Ovary (tissue), 9 donors: ENCODE measurements around the gene KRTAP5-6. TPM values are rescaled to one million over a fixed set of nuclear protein-coding genes. Genes with fewer than 3 reads are reported as not detected.
"Not testable (repeated sequence)": the region's sequence is repeated elsewhere in the genome, so short reads cannot be mapped to it uniquely, and the experiment has no call there.

Source experiments
- DNase-seq, 5 donors: peaks; one replicate each; pipeline ENCODE4 v3.0.0-alpha.2; 2019 to 2020
- H3K27ac ChIP-seq, 2 donors: fragments of 200-600 bp; one replicate each; pipeline versions ENCODE4 v1.5.1 to v1.8.0; 2019 to 2022
- H3K27me3 ChIP-seq: fragments of 200-600 bp; one replicate; pipeline ENCODE4 v1.8.0; 2022
- H3K36me3 ChIP-seq: fragments of 200-600 bp; sonication (generic); one replicate; pipeline ENCODE4 v1.5.1; 2019
- H3K4me1 ChIP-seq: one replicate; pipeline ENCODE4 v1.8.1; 2013; ENCODE audit warnings: mild to moderate bottlenecking, moderate library complexity; ENCODE audit not compliant: insufficient read depth
- H3K4me3 ChIP-seq: fragments of 200-600 bp; sonication (generic); one replicate; pipeline ENCODE4 v1.5.1; 2017
- H3K9me3 ChIP-seq, 2 donors: fragments of 200-600 bp in 1 of 2; sonication (generic) in 1 of 2; one replicate each; pipeline versions ENCODE4 v1.5.1 to v1.8.1; 2013 to 2019; ENCODE audit warnings: mild to moderate bottlenecking in 1 of 2, moderate library complexity in 1 of 2
- CTCF ChIP-seq, 3 donors: fragments of 450-650 bp in 2 of 3; fragments of 200-600 bp in 1 of 3; IDR thresholded peaks; one replicate each; pipeline versions ENCODE4 v1.5.1 to v1.8.0; 2016 to 2022; ENCODE audit warnings: antibody characterized with exemption in 3 of 3, mild to moderate bottlenecking in 1 of 3
- EP300 ChIP-seq: sonication (generic); formaldehyde crosslinking; IDR thresholded peaks from one replicate; pipeline ENCODE4 v1.6.1; 2017; ENCODE audit warnings: antibody characterized with exemption
- POLR2A ChIP-seq: fragments of 450-650 bp; IDR thresholded peaks from one replicate; pipeline ENCODE4 v1.6.1; 2017; ENCODE audit warnings: antibody characterized with exemption, mild to moderate bottlenecking, moderate library complexity
- whole genome bisulfite sequencing, 3 donors: extraction: QIAGEN DNeasy Blood & Tissue Kit in 1 of 3; methylation state at CpG; one replicate each; pipeline versions ENCODE4 v1.1.5 to v1.1.7; 2013 to 2017; 5-methylcytosine and 5-hydroxymethylcytosine counted together
- intact Hi-C, 4 donors: fragments of 100-400 bp; cut with DNase I; formaldehyde crosslinking; loops; one replicate each; pipeline versions ENCODE4 v1.11.0 to v1.15.1; 2022 to 2023
- polyA plus RNA-seq, 2 donors: library from polyadenylated mRNA; stranded (reverse); fragments of 200-250 nt in 1 of 2; fragments of 350-450 nt in 1 of 2; fragmentation: Illumina TruSeq in 1 of 2; extraction: RNeasy Lipid Tissue Mini Kit (QIAGEN cat#74804) in 1 of 2; gene quantifications; one replicate each; pipeline ENCODE4 v1.2.3, GENCODE V29; 2013 to 2014
- total RNA-seq, 7 donors: library from RNA; depleted of rRNA in 2 of 7; stranded (reverse); fragments of >200 nt in 2 of 7; fragmentation: NEBNext Ultra II Directional in 3 of 7; extraction: Animal tissue kit (Norgen Biotek cat#: 25700) in 3 of 7; gene quantifications; one replicate each; pipeline versions ENCODE4 v1.1.0 to v1.2.4, GENCODE V29; 2016 to 2023
- donor health status: DM: no; HTN: no; CAD: no; lungs with moderate emphysema.
- donor health status: DM: no; HTN: no; CAD: no.
- donor health status: Bipolar disorder and iron deficiency.
- donor health status: DM: yes; HTN: yes; CAD: no.
- donor health status: DM: no; HTN: no; CAD: no.
- donor health status: DM: yes; HTN: yes; CAD: no.

KRTAP5-6 gene
- total and polyA plus RNA-seq, 9 donors: not detected

DNA sequence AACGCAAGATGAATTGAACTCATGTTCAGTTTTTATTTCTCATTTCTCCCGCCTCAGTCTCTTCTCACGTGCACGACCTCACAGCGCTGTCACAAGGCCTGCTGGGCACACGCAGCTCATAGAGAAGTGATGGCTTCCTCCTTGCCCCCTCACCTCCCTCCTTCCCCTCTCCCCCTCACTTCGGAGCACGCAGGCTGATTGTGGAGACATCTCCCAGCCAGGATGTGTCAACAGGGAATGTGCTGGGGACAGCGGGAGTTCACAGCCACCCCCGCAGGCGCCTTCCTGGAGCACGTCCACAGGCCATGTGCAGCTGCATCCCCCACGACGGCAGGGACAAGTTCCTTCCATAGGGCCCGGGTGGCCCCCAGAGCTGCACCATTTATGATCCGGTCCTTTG, 29.1 kb upstream of the KRTAP5-6 start:
- no peaks in the 10 kb centered on the region for H3K36me3 ChIP-seq
- H3K4me1 ChIP-seq: no peaks in the 10 kb centered on the region
- H3K9me3 ChIP-seq: no peaks in the 10 kb centered on the region
- 48 to 58% (median 52%) methylated on average over 16 of the region's 16 CpGs for WGBS, 3 donors
- no peak overlapping the region for H3K27ac ChIP-seq
- no peak for DNase-seq
- TF ChIP-seq EP300: no peak
- no peak for TF ChIP-seq POLR2A
- TF ChIP-seq CTCF (IDR thresholded peaks at IDR 0.05): no peak
- intact Hi-C loops: loop anchor here in 1 of 4 donors (2.0 kb wide), 1 partner anchor 17 kb away; no protein-coding TSS in a partner anchor
- no peaks in the 10 kb centered on the region for H3K27me3 ChIP-seq
- H3K4me3 ChIP-seq: no peak overlapping the region

GRCh38 chr11:1668911-1669473, 28.0 kb upstream of the KRTAP5-6 start:
- 80 to 83% (median 82%) methylated on average over 13 of the region's 13 CpGs for whole genome bisulfite sequencing, 3 donors

DNA sequence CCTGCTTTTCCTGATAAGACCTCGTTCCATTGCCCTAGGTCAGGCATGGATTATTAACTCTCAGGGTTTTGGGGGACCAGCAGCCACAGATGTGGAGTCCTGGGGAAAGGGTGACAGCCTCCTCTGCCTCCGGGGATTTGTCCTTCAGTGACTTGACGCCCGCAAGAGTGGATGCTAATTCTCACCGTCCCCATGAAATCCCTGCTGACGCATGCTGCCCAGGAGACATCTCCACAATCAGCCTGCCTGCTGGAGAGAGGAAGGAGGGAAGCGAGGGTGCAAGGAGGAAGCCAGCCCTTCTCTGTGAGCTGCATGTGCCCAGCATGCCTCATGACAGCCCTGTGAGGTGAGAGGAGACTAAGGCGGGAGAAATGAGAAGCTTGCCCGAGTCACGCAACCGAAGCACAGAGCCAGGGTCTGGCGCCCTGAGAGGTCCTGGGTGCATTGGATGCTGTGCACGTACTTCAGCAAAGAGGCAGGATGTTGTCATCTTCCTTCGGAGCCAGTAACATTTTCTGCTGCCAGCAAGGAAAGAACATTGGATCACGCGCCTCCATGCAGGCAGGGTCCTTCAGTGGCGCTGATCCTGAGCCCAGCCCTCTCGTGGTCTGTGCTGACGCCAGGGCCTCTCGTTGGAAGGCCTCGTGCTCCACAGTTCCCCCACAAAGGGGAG, 27.3 kb upstream of the KRTAP5-6 start:
- H3K36me3 ChIP-seq: no peaks in the 10 kb centered on the region
- H3K9me3 ChIP-seq: no peaks in the 10 kb centered on the region
- no peak for TF ChIP-seq EP300
- no peak for TF ChIP-seq CTCF (IDR thresholded peaks at IDR 0.05)
- no peak for TF ChIP-seq POLR2A
- H3K4me3 ChIP-seq: no peak overlapping the region
- WGBS, 3 donors: 39 to 58% (median 49%) methylated on average over 21 of the region's 21 CpGs
- H3K27me3 ChIP-seq: no peaks in the 10 kb centered on the region
- intact Hi-C loops: no loop called here
- no peak overlapping the region for H3K27ac ChIP-seq
- H3K4me1 ChIP-seq: no peaks in the 10 kb centered on the region
- no peak for DNase-seq

More at GRCh38 chr11:1668911-1669473, 28.0 kb upstream of the KRTAP5-6 start:
- TF ChIP-seq CTCF (IDR thresholded peaks at IDR 0.05) (no peak), EP300 (no peak), POLR2A (no peak)
- Histone ChIP-seq H3K4me1 (no peaks in the 10 kb centered on the region), H3K9me3 (no peaks in the 10 kb centered on the region), H3K27ac (no peak overlapping the region), H3K27me3 (no peaks in the 10 kb centered on the region), H3K4me3 (no peak overlapping the region), H3K36me3 (no peaks in the 10 kb centered on the region)
- no peak for DNase-seq
- intact Hi-C loops: no loop called here

GRCh38 chr11:1670457-1670856, 26.5 kb upstream of the KRTAP5-6 start:
- DNase-seq: not testable (repeated sequence)

DNA sequence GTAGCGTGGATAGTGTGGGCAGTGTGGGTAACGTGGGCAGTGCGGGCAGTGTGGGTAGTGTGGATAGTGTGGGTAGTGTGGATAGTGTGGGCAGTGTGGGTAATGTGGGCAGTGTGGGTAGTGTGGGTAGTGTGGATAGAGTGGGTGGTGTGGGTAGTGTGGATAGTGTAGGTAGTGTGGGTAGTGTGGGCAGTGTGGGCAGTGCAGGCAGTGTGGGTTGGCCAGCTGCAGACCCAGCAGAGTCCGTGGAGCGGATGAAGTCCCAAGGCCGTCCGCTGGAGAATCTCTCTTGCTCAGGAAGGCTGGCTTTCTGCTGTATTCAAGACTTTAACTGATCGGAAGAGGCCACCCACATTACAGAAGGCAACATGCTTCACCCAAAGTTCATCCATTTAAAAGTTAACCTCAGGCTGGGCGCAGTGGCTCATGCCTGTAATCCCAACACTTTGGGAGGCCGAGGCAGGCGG, 26.1 kb upstream of the KRTAP5-6 start:
- DNase-seq: no peak
- intact Hi-C loops: no loop called here

More at GRCh38 chr11:1670457-1670856, 26.5 kb upstream of the KRTAP5-6 start:
- intact Hi-C loops, H3K27ac ChIP-seq, H3K4me1 ChIP-seq, H3K27me3 ChIP-seq, H3K4me3 ChIP-seq, H3K36me3 ChIP-seq, H3K9me3 ChIP-seq: not testable (repeated sequence)
- 82 to 100% (median 91%) methylated on average over 1 of the region's 1 CpG for WGBS, 3 donors

More for the DNA sequence above, 26.1 kb upstream of the KRTAP5-6 start:
- WGBS, 3 donors: 58 to 77% (median 70%) methylated on average over 11 of the region's 11 CpGs
- no peak overlapping the region for H3K4me3 ChIP-seq
- H3K9me3 ChIP-seq: no peaks in the 10 kb centered on the region
- H3K36me3 ChIP-seq: no peaks in the 10 kb centered on the region
- H3K27ac ChIP-seq: no peak overlapping the region
- H3K27me3 ChIP-seq: no peaks in the 10 kb centered on the region
- TF ChIP-seq EP300 (no peak), CTCF (IDR thresholded peaks at IDR 0.05) (no peak), POLR2A (no peak)
- H3K4me1 ChIP-seq: no peaks in the 10 kb centered on the region
